ENCODE data around the gene PRDM16.

Gene PRDM16

GRCh38 chr1:3351449-3352298 lies 282.7 kb downstream of the PRDM16 start (continued):
- no peak for TF ChIP-seq PRDM4 (tag by site-specific recombination; IDR thresholded peaks at IDR 0.05)
- TF ChIP-seq GLIS1 (tag by site-specific recombination; IDR thresholded peaks at IDR 0.05): peak; percentile 64

- POLR2A ChIA-PET: interaction anchor here (0.6 to 0.7 kb wide), 2 partner anchors 292 to 315 kb away, joined by 6 to 9 read pairs; no protein-coding TSS in a partner anchor
- Histone ChIP-seq H3K27ac (ENCODE audit: extremely low read depth, low read depth, low read length) (peak overlapping the region; percentile 96), H3K4me3 (ENCODE audit: low read depth, low read length) (no peak overlapping the region), H3K36me3 (ENCODE audit: control insufficient read depth in 2 of 2, insufficient read depth in 1 of 2, low read length in 2 of 2) (no peaks in the 10 kb centered on the region), H3K9me3 (ENCODE audit: control insufficient read depth, insufficient read depth, low read depth, low read length) (no peaks in the 10 kb centered on the region), H3K4me1 (ENCODE audit: control insufficient read depth, insufficient read depth, low read length) (peaks cover 16% of the 10 kb centered on the region)
- CTCF ChIA-PET: interaction anchor here (0.7 to 0.8 kb wide), 3 partner anchors 11 to 58 kb away, joined by 3 to 4 read pairs (median 4); no protein-coding TSS in a partner anchor
- peak; percentile 64; the same call in 1 of the 2 replicates for TF ChIP-seq ZNF610 (tag by site-specific recombination; IDR thresholded peaks at IDR 0.05; ENCODE audit: borderline replicate concordance)
- TF ChIP-seq ZEB2 (tag by site-specific recombination; IDR thresholded peaks at IDR 0.05): peak; percentile 93
- peak; percentile 32; the same call in 1 of the 2 replicates for TF ChIP-seq KLF16 (tag by site-specific recombination; IDR thresholded peaks at IDR 0.05)
- no peak for TF ChIP-seq ZNF518A (tag by site-specific recombination; conservative IDR thresholded peaks at IDR 0.05; ENCODE audit: low read depth)
- TF ChIP-seq ZNF341 (tag by site-specific recombination; IDR thresholded peaks at IDR 0.05; ENCODE audit: low read depth): peak; percentile 88
- TF ChIP-seq ZBTB44 (tag by site-specific recombination; IDR thresholded peaks at IDR 0.05): peak; percentile 91
- peak; percentile 92 for TF ChIP-seq FEZF1 (tag by site-specific recombination; IDR thresholded peaks at IDR 0.05)
- TF ChIP-seq ZNF843 (tag by site-specific recombination; IDR thresholded peaks at IDR 0.05): peak; percentile 90
- peak; percentile 88 for TF ChIP-seq ZBTB6 (tag by site-specific recombination; IDR thresholded peaks at IDR 0.05)
- TF ChIP-seq PRDM6 (tag by site-specific recombination; IDR thresholded peaks at IDR 0.05): no peak; the same call in 1 of the 2 replicates
- peak; percentile 74; the same call in 1 of the 2 replicates for TF ChIP-seq ZXDB (tag by site-specific recombination; IDR thresholded peaks at IDR 0.05)
- no peak for TF ChIP-seq ZNF174 (tag by site-specific recombination; IDR thresholded peaks at IDR 0.05)
- peak; percentile 98 for TF ChIP-seq ZNF600 (tag by site-specific recombination; IDR thresholded peaks at IDR 0.05)
- no peak for TF ChIP-seq BCL11A (tag by site-specific recombination; IDR thresholded peaks at IDR 0.05; ENCODE audit: low read depth)
- TF ChIP-seq ZNF311 (tag by site-specific recombination; IDR thresholded peaks at IDR 0.05; ENCODE audit: borderline replicate concordance): no peak
- TF ChIP-seq ZNF155 (tag by site-specific recombination; IDR thresholded peaks at IDR 0.05): no peak
- TF ChIP-seq IKZF3 (tag by site-specific recombination; IDR thresholded peaks at IDR 0.05): peak; percentile 92
- peak; percentile 87 for TF ChIP-seq ZNF24 (tag by site-specific recombination; IDR thresholded peaks at IDR 0.05)
- no peak for TF ChIP-seq ZNF571 (tag by site-specific recombination; IDR thresholded peaks at IDR 0.05)
- peak; percentile 39; the same call in 1 of the 2 replicates for TF ChIP-seq ZNF76 (tag by site-specific recombination; IDR thresholded peaks at IDR 0.05; ENCODE audit: borderline replicate concordance, low read depth)
Measured at GRCh38 chr1:3352299-3352951, 283.4 kb downstream of the PRDM16 start.
